Activated CD4-positive, alpha-beta T cell treated with anti-CD3 and anti-CD28 coated beads for 4 hours (primary cell): Measurements from ENCODE around the gene ABHD13.
A peak's percentile ranks its signal among the peaks of the same experiment; 100 is the strongest.
"Not testable (repeated sequence)": the region's sequence is repeated elsewhere in the genome, so short reads cannot be mapped to it uniquely, and the experiment has no call there.

Experiments
- DNase-seq, 2 donors: peaks; one replicate each; pipeline ENCODE4 v3.0.0-alpha.2; 2020

The ABHD13 gene

DNA sequence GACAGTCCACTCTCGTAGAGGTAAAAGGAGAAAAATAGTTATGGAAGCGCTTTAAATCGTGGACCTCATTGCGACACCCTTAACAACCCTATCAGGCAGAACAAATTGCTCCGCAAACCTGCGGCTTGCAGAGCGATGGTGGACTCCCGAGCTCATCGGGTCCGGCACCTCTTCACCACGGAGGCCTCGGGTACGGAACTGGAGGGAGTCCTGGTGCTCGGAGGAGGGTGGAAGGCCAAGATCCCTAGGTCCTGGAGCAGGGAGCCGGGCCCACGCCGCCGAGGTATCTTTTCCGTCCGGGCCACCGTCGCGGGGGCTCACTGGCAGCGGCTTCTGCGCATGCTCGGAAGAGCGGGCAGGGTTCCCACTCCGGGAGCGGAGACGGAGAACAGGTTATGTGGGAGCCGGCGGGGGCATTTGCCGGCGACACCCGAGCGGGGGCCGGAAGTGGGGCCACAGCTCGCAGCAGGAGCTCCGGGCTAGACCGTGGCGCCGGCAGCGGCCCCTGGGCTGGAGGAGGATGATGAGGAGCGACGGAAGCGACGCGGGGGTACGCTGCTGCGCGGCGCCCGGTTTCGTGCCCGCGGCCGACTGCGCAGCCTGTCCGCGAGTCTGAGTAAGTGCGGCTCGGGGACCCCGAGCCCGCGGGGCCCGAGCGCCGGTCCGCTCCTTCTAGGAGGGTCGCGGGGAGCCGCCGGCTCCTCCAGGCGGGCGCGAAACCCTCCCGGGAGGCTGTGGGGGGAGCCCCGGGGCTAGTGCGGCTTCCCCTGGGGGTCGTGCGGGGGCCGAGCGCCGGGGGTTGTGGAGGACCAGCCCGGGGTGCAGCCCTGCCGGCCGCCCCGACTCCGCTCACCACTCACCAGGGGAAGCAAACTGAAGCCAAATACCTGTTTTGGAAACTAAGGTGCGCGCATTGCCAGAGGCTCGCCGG, at the start of gene ABHD13:
Gene ABHD13 (plus strand): TSS at position 349 of the 931 bp plus-strand sequence. CDS start 10,827 bp downstream, outside the sequence.
- DNase-seq, result peak; percentile 89

DNA sequence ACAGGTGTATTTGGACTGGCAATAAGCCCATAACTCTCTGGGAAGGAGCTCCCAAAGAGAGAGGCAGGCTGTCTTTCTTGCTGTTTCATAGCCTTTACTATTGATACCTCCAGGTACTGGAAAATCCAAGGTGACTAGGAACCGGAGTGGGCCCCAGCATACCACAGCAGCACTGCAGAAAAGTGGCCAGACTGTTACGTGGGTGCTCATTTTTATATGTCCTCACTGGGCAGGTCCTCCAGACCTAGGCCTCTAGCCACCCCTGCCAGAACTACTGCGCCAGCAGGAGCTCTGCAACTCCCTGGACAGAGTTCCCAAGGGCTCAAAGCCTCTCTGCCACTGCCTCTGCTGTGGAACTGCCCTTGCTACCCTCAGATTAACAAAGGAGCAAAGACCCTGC, 49.3 kb upstream of the ABHD13 start:
- no peak for DNase-seq

DNA sequence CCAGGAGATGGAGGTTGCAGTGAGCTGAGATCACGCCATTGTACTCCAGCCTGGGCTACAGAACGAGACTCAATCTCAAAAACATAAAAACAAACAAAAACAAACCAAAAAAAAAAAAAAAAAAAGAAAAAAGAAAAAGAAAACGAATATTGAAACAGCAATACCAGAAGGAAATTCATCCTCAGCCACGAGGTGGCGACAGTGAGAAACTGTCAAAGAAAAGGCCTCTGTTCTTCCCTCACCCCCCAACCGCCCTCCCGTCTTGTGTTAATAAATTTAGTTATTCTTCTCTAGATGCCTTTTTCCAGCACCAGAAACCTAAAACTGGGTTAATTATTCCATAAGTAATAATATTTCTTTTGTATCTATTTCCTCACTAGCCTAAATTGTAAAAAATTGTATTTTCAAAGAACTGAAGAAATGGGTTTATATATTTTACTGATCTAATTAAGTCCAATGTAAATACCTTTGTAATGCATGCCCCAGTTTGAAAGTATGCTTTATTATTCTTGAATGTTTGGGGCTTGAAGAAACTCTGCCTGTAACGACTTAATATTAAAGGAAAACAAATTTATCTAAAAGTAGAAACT, 41.4 kb upstream of the ABHD13 start:
- DNase-seq, result peak; percentile 42 to 64

DNA sequence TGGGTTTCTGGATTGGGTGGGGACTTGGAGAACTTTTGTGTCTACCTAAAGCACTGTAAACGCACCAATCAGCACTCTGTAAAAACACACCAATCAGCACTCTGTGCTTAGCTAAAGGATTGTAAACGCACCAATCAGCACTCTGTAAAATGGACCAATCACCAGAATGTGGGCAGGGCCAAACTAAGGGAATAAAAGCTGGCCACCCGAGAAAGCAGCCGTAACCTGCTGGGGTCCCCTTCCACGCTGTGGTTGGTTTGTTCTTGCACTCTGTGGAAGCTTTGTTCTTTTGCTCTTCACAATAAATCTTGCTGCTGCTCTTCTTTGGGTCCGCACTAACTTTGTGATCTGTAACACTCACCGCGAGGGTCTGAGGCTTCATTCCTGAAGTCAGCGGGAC, 40.1 kb upstream of the ABHD13 start:
- no peak for DNase-seq

DNA sequence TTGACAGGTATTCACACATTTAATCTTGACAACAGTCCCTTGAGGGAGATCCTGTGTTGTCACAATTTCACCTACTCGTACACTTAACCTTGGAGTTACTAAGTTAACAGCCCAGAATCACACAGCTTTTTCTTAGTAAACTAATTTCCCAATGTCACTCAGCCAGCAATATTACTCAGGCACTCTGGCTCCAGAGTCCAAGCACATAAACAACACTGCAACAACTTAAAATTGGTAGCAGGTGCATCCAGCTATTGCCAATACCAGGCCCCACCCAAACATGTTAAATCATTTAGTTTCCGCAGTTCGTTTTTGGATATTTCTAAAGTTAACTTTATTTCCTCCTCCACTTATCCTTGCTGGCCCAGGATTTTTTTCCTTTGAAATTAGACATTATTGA, 35.5 kb upstream of the ABHD13 start:
- no peak for DNase-seq

DNA sequence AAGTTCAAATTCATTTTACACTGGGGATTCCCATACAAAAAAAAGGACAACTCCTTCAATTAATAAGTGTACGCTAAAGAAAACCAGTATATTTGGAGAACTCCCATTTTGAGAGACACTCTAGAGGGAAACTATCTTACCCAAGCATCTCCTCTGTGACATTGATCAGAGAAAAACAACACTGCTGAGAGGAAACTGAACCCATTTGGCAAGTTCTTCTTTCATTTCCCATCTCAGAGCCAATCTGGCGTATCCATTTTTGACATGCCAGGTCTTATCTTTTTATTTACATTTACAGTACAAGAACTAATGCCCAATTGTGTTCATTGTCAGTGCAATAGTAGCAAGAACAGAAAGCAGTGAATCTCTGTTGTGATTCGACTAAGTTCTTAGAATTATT, 33.0 kb upstream of the ABHD13 start:
- DNase-seq, result no peak

DNA sequence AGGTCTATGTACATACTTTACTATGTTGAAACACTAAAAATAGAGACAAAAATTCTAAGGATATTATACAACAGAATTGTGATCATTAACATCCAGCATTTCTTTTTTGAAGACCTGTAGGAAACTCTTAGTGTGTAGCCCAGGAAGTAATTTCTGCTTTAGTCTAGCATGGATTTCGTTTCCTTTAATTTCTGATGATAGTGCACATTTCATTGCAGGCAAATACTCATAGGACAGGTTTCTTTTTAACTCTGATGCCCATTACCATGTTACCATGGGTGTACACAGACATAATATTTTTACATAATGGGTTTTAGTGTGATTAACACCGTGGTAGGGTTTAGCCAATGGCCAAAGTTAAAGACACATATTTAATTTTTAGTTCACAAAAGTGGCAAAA, 29.9 kb upstream of the ABHD13 start:
- DNase-seq, result no peak

DNA sequence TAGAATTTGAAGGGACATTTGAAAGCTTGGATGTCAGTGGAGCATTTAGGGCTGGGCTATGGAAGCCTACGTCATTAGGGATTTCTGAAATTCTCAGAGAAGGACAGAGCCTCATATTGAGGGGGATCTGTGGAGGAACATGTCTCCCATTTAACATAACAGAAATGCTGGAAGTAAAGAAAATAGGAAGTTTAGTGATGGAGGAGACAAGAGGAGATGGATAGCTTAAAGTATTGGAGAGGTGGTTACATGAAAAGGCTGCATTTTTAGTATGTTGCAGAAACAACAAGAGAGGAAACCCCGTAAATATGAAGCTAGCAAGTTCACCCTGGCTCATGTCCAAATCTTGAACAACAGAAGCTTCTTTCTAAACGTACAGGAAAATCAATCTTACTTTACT, 27.3 kb upstream of the ABHD13 start:
- no peak for DNase-seq

DNA sequence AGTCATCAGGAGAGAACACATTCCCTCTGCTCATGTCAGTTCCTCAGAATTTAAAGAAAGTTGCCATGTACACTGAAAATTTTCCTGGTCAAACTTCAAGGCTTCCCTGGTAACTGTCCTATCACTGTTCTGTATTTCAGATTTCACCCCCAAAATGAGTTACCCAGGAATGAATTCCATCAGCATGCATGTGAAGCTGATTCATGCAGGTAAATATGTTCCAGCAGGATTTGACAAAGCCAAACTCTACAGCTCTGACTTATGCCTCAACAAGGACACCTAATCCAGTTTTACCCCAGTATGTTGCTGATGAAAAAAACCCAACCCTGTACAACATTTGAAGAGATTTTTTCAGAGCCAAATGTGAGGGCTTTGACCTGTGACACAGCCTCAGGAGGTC, 24.4 kb upstream of the ABHD13 start:
- DNase-seq, result no peak

DNA sequence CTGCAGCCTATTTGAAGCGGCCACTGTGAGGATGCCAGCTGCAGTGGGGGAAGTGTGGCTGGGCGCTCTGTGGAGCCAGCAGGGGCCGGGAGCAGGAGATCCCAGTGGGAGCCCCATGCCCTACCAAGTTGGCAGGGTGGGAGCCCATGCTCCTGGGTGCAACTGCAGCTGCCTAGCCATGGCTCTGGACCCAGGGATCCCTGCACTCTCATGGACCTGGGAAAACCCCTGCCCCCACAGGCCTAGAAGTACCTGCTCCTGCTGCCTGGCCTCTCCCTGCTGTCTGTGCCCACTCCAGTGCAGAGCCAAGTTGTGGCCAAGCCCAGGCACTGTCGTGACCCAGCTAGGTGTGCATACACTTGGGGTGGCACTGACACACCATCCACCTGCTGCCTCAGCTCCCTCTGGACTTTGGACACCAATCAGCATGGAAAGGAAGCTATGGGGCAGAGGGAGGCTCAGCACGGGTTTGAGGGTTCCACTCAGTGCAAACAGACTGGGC, 23.7 kb upstream of the ABHD13 start:
- DNase-seq, result no peak

DNA sequence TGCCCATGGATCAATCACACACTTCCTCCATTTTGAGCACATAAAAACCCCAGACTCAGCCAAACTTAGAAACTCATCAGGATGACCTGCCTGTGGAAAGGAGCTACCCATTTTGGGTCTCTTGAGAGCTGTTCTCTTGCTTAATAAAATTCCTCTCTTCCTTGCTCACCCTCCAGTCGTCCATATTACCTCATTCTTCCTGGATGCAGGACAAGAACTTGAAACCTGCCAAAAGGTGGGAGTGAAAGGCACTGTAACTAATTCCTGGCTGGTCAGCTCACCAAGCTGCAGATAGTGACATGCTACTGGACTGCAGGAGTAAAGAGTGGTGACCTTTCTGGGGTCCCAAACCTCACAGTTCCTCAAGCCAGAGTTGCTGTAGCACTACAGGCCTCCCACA, 23.0 kb upstream of the ABHD13 start:
- DNase-seq, result no peak

DNA sequence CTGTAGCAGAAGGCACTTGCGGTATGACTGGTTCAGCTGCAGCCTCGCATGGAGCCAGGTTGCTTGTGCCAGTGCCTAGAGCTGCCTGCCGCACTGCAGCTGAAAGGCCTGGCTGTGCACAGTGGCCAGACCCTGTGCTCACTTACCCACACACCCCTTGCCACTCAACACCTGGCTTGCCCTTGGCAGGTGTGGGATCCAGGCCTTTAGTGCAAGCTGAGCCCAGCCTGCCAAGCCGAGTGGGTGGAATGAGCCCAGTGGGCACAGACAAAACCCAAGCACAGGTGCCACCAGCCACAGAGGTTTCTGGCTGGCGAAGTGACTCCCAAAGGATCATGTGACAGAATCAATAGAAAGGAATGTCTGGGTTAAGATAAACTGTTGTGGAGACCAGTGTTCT, 22.3 kb upstream of the ABHD13 start:
- no peak for DNase-seq

DNA sequence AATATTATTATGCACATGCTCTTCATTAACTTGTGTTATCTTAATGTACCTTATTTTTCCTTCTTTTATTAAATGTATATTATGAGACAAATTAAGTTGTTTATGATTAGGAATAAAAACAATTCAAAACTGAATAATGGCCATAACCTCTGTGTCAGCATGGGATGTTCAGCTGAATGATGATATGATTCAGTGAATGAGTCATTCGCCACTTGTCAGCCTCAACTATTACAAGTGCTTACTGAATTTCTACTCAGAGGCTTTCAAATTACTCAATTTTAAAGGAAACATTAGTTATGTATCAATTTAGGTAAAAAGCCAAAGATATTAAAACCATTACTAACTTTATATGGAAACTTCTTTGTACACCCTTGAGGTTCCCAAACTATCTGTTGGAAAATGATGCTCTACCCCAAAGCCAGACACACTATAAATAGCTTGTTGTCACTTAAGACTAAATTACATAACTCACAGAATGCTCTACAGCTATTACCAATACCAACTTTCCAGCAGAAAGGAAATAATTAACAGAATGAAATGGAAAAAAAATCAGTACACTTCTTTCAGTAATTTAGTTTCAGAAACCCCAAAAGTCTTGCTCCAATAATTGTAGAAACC, 17.3 kb upstream of the ABHD13 start:
- no peak for DNase-seq

DNA sequence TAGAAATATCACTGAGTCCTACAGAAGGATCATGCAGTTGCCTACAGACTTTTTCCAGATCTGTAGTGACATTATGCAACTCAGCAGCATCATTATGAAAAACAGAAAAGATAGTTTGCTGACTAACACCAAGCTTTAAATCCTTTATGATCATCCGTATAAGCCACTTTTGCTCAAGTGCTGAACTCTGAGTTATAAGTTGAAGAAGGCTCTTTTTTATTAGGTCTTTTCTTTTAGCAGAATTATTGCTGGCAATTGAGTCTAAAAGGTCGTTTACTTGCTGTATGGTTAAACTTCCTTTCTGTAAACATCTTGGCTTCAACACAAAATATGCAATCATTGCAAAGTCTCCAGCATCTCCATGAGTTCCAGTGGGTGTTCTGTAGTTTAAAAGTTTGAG, 7.6 kb upstream of the ABHD13 start:
- no peak for DNase-seq

DNA sequence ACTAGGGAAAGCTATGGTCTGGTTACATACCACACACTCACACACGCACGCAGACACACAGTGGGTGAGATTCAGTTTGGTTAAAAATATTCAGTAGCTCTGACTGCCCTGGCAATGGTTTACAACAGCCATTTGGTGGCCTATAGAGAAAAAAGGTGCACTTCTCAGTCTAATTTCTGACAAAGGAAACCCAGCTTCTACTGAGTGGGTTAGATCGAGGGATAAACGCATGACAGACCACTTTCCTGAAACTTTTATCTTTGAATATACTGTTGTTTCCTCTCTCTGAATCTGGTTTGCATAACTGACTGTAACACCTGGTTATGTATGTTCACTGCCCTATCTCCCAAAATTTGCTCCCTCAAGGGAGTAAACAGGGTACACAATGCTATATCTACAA, 5.3 kb upstream of the ABHD13 start:
- DNase-seq, result no peak

DNA sequence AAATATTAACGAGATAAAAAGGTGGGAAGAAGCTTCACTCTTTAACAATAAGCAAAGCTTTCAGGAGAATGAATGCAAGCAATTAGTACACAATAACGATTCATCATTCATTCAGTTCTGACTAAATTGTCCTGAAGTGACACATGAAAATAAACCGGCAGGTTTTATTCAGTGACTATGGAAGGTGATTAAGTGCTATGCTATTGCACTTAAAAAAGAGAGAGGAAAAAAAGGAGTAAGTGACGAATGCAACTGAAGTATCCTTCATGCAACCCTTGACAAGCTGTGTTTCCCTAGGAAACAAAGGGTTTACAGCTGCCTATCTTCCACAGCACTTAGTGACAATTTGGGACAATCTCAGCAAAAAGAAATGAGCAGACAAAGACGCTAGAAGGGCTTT, 4.2 kb upstream of the ABHD13 start:
- DNase-seq, result no peak

DNA sequence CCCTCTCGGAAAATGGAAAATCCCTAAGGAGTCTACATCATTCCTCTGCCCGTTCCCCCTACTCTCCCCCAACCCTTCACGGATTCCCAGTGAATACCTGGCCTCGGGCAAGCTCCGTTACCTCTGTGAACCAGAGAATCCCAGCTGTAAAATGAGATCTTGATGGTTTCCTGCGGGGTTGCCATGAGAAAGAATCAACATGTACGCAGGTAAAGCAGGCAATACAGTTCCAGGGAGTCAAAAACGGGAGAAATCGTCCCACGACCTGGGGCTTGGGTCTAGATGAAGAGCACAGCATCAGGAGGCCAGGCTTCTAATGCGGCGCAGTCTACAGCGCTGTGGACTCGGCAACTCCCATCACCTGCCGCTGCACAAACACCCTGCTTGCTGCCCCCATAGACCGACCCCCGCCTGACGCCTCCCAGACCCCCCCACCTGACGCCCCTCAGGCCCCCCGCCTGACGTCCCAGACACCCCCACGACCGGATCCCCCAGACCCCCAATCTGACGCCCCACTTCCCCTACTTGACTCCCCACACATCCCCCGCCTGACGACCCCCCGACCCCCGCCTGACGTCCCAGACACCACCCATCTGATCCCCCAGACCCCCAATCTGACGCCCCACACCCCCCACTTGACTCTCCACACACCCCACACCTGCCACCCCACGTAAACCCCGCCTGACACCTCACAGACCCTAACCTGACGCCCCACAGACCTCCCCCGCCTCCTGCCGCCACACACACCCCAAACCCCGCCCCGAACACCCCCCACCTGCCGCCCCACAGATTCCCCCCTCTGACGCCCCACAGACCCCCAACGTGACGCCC, 3.5 kb upstream of the ABHD13 start:
- DNase-seq, result no peak

DNA sequence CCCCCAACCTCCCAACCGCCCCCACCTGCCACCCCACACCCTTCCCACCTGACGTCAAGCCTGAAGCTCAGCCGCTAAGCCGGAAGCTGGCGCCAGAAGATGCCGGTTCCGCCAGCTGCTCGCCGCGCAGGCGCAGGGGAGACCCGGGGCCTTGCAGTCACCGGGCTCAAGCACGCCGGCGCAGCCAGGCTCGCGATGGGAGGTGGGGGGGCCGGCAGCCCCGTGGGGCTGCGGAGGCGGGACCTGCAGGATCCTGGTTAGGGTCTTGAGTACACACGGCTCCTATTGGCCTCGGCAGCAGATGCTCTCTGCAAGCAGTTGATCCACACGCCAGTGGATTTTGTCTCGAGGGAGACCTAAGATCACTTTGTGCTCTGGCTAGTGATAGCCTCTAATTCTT, 2.8 kb upstream of the ABHD13 start, which contains the start of gene LIG4:
Gene LIG4 (minus strand): TSS at position 101 of the 400 bp plus-strand sequence. CDS start 4,268 bp downstream, outside the sequence.
- peak; percentile 88 to 93 for DNase-seq

DNA sequence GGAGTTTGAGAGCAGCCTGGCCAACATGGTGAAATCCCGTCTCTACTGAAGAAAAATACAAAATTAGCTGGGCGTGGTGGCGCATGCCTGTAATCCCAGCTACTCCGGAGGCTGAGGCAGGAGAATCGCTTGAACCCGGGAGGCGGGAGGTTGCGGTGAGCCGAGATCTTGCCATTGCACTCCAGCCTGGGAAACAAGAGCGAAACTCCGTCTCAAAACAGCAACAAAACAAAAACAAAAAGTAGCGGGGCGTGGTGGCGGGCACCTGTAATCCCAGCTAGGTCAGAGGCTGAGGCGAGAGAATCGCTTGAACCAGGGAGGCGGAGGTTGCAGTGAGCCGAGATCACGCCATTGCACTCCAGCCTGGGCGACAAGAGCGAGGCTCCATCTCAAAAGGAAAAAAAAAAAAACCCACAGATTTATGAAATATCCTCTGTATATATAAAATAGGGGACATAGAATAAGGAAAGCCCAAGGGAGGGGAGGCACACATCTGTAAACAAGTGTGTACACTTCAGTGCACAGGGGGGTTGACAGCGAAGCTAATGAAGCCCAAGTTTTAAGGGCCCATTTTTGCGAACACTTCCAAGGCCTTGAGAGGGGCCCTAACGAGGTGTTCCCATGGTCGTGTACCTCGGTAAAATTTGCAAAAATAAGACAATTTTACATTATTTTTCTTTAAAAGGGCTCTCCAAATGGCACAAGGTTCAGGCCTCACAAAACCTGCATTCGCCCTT, 717 bp upstream of the ABHD13 start:
- not testable (repeated sequence) for DNase-seq

DNA sequence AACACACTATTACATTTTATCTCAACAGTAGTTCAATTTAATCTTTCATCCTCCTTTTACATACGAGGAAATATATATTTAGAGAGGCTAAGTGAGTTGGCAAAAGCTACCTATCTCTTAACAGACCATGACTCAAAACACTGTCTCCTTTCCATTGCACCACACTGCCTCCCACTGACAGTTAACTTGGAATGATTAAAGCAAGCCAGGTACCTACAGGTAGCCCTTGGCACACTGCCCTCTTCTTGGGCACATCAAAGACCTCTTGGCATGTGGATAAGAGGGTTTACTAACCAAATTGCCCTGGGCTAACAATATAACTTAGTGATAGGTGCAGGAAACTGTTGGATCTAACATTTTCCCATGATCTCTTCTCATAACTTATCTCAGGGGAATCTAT, 1.8 kb downstream of the ABHD13 start:
- DNase-seq, result peak; percentile 22 to 26

DNA sequence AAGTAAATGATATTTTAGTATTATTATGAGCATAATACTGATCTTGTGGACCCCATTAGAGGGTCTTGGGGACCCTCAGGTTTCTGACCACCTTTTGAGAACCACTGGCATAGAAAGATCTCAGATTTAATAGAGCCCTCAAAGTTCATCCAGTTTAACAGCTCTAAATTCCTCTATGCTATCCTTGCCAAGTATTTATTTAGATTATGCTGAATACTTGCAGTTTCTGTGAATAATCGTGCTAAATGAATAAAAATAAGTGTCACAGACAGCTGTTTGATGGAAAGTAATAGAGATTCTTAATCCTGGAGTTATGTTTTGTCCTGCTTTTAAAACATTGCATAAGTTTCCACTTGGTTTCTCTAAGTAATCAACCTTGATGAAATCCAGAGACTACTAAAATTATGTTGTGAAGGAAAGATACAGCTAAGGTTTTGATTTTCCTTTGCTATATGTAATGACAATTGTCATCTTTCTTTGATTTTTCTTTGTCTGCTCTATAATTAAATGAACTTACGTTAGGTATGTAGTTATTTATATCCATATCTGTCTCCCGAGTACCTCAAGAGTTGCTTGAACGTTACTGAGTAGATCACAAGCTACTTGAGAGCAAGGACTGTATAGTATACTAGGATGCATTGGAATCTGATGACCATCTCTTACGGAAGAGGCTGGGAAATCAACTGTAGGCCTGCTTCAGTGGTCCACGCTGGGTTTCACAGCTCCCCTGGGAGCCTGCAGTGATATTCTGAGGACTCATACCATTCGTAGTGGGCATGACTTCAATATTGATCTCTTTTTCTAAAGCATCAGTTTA, 5.7 kb downstream of the ABHD13 start:
- no peak for DNase-seq
